Right lobe of liver (tissue), 4 donors: Measurements from ENCODE around the gene TNXB.
"Not testable (repeated sequence)": the region's sequence is repeated elsewhere in the genome, so short reads cannot be mapped to it uniquely, and the experiment has no call there.

Source experiments
- POLR2A ChIP-seq: fragments of 450-650 bp; IDR thresholded peaks from one replicate; pipeline ENCODE4 v1.6.1; 2017; ENCODE audit warnings: antibody characterized with exemption, mild to moderate bottlenecking
- TF ChIP-seq, protein P1 (sequence below), 4 donors: fragments of 200-600 bp in 3 of 4; fragments of 450-650 bp in 1 of 4; IDR thresholded peaks; one replicate each; pipeline versions ENCODE4 v1.5.1 to v1.8.0; 2016 to 2022; ENCODE audit warnings: antibody characterized with exemption in 4 of 4, mild to moderate bottlenecking in 2 of 4
- donor health status: DM: no; HTN: no; CAD: no.
- donor health status: DM: no; HTN: no; CAD: no.
- donor health status: DM: no; HTN: yes; CAD: no.

- not testable (repeated sequence) for TF ChIP-seq POLR2A
- TF ChIP-seq, protein P1, sequence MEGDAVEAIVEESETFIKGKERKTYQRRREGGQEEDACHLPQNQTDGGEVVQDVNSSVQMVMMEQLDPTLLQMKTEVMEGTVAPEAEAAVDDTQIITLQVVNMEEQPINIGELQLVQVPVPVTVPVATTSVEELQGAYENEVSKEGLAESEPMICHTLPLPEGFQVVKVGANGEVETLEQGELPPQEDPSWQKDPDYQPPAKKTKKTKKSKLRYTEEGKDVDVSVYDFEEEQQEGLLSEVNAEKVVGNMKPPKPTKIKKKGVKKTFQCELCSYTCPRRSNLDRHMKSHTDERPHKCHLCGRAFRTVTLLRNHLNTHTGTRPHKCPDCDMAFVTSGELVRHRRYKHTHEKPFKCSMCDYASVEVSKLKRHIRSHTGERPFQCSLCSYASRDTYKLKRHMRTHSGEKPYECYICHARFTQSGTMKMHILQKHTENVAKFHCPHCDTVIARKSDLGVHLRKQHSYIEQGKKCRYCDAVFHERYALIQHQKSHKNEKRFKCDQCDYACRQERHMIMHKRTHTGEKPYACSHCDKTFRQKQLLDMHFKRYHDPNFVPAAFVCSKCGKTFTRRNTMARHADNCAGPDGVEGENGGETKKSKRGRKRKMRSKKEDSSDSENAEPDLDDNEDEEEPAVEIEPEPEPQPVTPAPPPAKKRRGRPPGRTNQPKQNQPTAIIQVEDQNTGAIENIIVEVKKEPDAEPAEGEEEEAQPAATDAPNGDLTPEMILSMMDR (IDR thresholded peaks at IDR 0.05), result not testable (repeated sequence)
These were observed 104.1 kb downstream of the TNXB start for GRCh38 chr6:32004864-32005537.
